Measurements from ENCODE around the gene PTPN6. TPM values are rescaled to one million over a fixed set of nuclear protein-coding genes. Genes with fewer than 3 reads are reported as not detected.

Gene PTPN6
- total RNA-seq, 4 donors from 2014 or later = 19.8 to 42.3 (median 35.9) TPM

- DNase-seq (ENCODE audit: low spot score) (no peak), ATAC-seq (ENCODE audit: low FRiP score) (peak; percentile 60)
- no peak for TF ChIP-seq CTCF (IDR thresholded peaks at IDR 0.05)
These were observed 50.9 kb downstream of the PTPN6 start for GRCh38 chr12:7001921-7002591.

- no peak for TF ChIP-seq CTCF (IDR thresholded peaks at IDR 0.05)
- ATAC-seq (ENCODE audit: low FRiP score) (no peak), DNase-seq (ENCODE audit: low spot score) (no peak)
These were observed 53.2 kb downstream of the PTPN6 start for GRCh38 chr12:7004287-7004803.

- no peak for TF ChIP-seq CTCF (IDR thresholded peaks at IDR 0.05)
- ATAC-seq (ENCODE audit: low FRiP score) (no peak), DNase-seq (ENCODE audit: low spot score) (no peak)
These were observed 53.7 kb downstream of the PTPN6 start for GRCh38 chr12:7004840-7005239.

GRCh38 chr12:7005311-7005710, 54.2 kb downstream of the PTPN6 start:
- no peak for TF ChIP-seq CTCF (IDR thresholded peaks at IDR 0.05)
- DNase-seq (ENCODE audit: low spot score) (no peak), ATAC-seq (ENCODE audit: low FRiP score) (no peak)

GRCh38 chr12:7006639-7007038, 55.5 kb downstream of the PTPN6 start:
- DNase-seq (ENCODE audit: low spot score) (no peak), ATAC-seq (ENCODE audit: low FRiP score) (no peak)
- no peak for TF ChIP-seq CTCF (IDR thresholded peaks at IDR 0.05)

- ATAC-seq (ENCODE audit: low FRiP score) = no peak
- TF ChIP-seq CTCF (IDR thresholded peaks at IDR 0.05) = no peak
- DNase-seq (ENCODE audit: low spot score) = no peak
These were observed 57.7 kb downstream of the PTPN6 start for GRCh38 chr12:7008864-7009263.

GRCh38 chr12:7009512-7009911, 58.4 kb downstream of the PTPN6 start:
- DNase-seq (ENCODE audit: low spot score) (no peak), ATAC-seq (ENCODE audit: low FRiP score) (no peak)
- TF ChIP-seq CTCF (IDR thresholded peaks at IDR 0.05) = no peak

Data from omental fat pad (tissue), 4 donors.